ENCODE measurements around the gene PURA.

DNA sequence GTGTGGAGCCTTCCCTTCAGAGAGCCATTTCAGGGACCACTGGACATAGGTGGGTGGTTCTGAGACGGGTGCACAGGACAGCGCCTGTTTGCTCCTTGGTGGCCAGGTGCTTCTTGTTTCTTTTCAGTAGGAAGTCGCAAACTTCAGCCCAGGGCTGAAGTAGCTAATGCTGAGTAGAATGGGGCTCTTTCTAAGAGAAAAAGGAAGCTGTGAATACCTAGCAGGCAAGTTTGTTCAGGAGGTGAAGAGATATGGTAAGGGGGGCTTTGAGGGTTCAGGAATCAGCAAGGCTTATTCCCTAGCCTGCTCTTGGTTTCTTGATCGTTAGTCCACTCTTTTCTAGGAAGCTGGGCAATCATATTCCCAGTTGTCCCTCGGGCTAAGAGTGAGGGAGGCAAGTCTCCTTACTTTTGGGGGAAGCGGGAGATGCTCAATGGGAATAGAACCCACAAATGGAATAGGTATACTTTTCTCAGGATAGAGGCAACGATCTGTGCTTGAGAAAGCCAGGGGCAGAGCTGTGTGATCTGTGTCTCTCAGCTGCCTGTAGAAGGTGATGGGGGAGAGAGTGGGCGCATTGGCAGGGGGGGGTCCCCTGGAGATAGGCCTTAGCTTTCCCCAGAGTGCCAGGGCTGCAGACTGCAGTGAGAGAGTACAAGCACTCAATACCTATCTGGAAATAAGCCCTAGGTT lies 1.9 kb upstream of the PURA start:
- TF ChIP-seq, protein P1, sequence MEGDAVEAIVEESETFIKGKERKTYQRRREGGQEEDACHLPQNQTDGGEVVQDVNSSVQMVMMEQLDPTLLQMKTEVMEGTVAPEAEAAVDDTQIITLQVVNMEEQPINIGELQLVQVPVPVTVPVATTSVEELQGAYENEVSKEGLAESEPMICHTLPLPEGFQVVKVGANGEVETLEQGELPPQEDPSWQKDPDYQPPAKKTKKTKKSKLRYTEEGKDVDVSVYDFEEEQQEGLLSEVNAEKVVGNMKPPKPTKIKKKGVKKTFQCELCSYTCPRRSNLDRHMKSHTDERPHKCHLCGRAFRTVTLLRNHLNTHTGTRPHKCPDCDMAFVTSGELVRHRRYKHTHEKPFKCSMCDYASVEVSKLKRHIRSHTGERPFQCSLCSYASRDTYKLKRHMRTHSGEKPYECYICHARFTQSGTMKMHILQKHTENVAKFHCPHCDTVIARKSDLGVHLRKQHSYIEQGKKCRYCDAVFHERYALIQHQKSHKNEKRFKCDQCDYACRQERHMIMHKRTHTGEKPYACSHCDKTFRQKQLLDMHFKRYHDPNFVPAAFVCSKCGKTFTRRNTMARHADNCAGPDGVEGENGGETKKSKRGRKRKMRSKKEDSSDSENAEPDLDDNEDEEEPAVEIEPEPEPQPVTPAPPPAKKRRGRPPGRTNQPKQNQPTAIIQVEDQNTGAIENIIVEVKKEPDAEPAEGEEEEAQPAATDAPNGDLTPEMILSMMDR (IDR thresholded peaks at IDR 0.05; ENCODE audit: poor library complexity, severe bottlenecking) = no peak
- no peak for TF ChIP-seq EZH2 (IDR thresholded peaks at IDR 0.05; ENCODE audit: borderline replicate concordance, insufficient read depth, low read length, poor library complexity, severe bottlenecking)
